BE2C (cell line): Measurements from ENCODE around the gene MYBPHL.
A peak's percentile ranks its signal among the peaks of the same experiment; 100 is the strongest.

Experiments
- DNase-seq: peaks from one replicate; pipeline ENCODE4 v3.0.0-alpha.2; 2020
- H3K27me3 ChIP-seq: fragments of 250-450 bp; sonication (Bioruptor Pico); 2 replicates; pipeline ENCODE4 v1.5.1; 2020; ENCODE audit warnings: mild to moderate bottlenecking
- H3K36me3 ChIP-seq: fragments of 250-450 bp; sonication (Bioruptor Pico); 2 replicates; pipeline ENCODE4 v1.5.1; 2020; ENCODE audit warnings: mild to moderate bottlenecking
- H3K4me1 ChIP-seq: fragments of 250-450 bp; sonication (Bioruptor Pico); 2 replicates; pipeline ENCODE4 v1.5.1; 2020
- H3K4me3 ChIP-seq: 2 replicates; pipeline ENCODE4 v1.5.1; 2011; ENCODE audit warnings: low read depth, low read length
- H3K9me3 ChIP-seq: fragments of 250-450 bp; sonication (Bioruptor Pico); 2 replicates; pipeline ENCODE4 v1.5.1; 2020
- CTCF ChIP-seq: IDR thresholded peaks from 2 replicates; pipeline ENCODE4 v1.5.1; 2012; ENCODE audit warnings: mild to moderate bottlenecking, low read depth, low read length

Gene MYBPHL

GRCh38 chr1:109252893-109253802, 53.7 kb downstream of the MYBPHL start:
- DNase-seq, result peak; percentile 83
- H3K36me3 ChIP-seq, result no peaks in the 10 kb centered on the region; the same call in 1 of the 2 replicates
- H3K27me3 ChIP-seq, result no peaks in the 10 kb centered on the region
- no peaks in the 10 kb centered on the region for H3K9me3 ChIP-seq
- TF ChIP-seq CTCF, result no peak
- peaks cover 30% of the 10 kb centered on the region for H3K4me1 ChIP-seq
- peak overlapping the region; percentile 46 for H3K4me3 ChIP-seq

GRCh38 chr1:109252167-109252892, 54.5 kb downstream of the MYBPHL start:
- no peak for DNase-seq
- no peak overlapping the region for H3K4me3 ChIP-seq
- no peaks in the 10 kb centered on the region for H3K9me3 ChIP-seq
- H3K36me3 ChIP-seq, result no peaks in the 10 kb centered on the region; the same call in 1 of the 2 replicates
- TF ChIP-seq CTCF, result no peak
- H3K27me3 ChIP-seq, result no peaks in the 10 kb centered on the region
- H3K4me1 ChIP-seq, result peaks cover 30% of the 10 kb centered on the region

- peak; percentile 6 for DNase-seq
- Histone ChIP-seq H3K9me3 (no peaks in the 10 kb centered on the region), H3K27me3 (no peaks in the 10 kb centered on the region), H3K4me1 (peaks cover 30% of the 10 kb centered on the region), H3K36me3 (no peaks in the 10 kb centered on the region; the same call in 1 of the 2 replicates), H3K4me3 (no peak overlapping the region)
- TF ChIP-seq CTCF, result no peak
Measured at GRCh38 chr1:109251277-109252166, 55.3 kb downstream of the MYBPHL start.

- Histone ChIP-seq H3K9me3 (no peaks in the 10 kb centered on the region), H3K36me3 (no peaks in the 10 kb centered on the region), H3K4me3 (peak overlapping the region; percentile 50), H3K27me3 (no peaks in the 10 kb centered on the region), H3K4me1 (peaks cover 30% of the 10 kb centered on the region)
- no peak for TF ChIP-seq CTCF
- DNase-seq, result no peak
Measured at GRCh38 chr1:109250454-109251276, 56.1 kb downstream of the MYBPHL start.

GRCh38 chr1:109249654-109250401, 57.0 kb downstream of the MYBPHL start:
- Histone ChIP-seq H3K4me3 (peak overlapping the region; percentile 50), H3K9me3 (no peaks in the 10 kb centered on the region), H3K4me1 (peaks cover 24% of the 10 kb centered on the region), H3K36me3 (no peaks in the 10 kb centered on the region), H3K27me3 (no peaks in the 10 kb centered on the region)
- DNase-seq, result no peak
- TF ChIP-seq CTCF, result no peak
